NCI-H187 treated with DMSO at 0.1 percent for 48 hours (cell line): ENCODE data around the gene CFAP68.
"Not testable (repeated sequence)": the region's sequence is repeated elsewhere in the genome, so short reads cannot be mapped to it uniquely, and the experiment has no call there.

Experiments used
- DNase-seq: peaks from one replicate; lab custom pipeline; 2025; lab: John Stamatoyannopoulos, UW

The CFAP68 gene

GRCh38 chr11:111918390-111919256 lies 39.3 kb downstream of the CFAP68 start, which contains the start of gene C11orf52:
Gene C11orf52, plus strand, starts transcription at chr11:111918913. Its CDS starts 60 bp downstream, at chr11:111918973.
- peak; percentile 89 for DNase-seq

- DNase-seq, result no peak
Measured at GRCh38 chr11:111920908-111921307, 41.6 kb downstream of the CFAP68 start.

DNA sequence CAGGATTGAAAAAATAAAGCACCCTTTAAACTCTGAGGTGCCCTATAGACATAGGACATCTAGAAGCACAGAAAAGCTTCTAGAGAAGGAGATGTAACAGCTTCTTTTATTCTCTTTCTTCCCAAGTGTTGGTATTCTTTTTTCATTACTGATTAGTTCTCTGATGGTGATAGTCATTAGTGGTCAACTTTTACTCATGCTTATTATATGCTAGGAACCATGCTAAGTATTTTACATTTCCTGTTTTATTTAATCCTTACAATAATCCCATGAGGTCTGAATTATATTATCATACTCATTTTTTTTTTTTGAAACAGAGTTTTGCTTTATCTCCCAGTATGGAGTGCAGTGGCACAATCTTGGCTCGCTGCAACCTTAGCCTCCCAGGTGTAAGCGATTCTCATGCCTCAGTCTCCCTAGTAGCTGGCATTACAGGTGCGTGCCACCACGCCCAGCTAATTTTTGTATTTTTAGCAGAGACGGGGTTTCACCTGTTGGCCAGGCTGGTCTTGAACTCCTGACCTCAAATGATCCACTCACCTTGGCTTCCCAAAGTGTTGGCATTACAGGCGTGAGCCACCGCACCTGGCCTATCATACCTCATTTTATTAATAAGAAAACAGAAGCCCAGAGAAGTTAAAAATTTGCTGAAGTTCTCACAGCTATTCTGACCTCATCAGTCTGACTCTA lies 42.3 kb downstream of the CFAP68 start:
- no peak for DNase-seq

DNA sequence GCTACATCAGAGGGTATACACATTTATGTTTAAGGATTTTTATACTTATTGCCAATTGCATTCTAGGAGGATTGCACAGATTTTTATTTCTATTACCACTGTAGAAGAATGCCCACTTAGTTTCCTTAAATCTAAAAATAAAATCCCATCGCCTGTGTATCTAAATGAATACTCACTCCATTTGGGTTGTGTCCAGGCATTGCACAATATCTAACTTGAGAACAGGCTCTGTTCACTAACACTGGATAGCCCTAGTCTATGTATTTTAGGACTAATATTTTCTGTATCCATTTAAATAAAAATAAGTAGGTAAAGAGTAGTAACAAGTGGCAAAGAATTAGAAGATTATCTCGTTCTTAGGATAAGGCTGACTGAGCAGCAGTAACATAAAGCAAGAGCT lies 43.5 kb downstream of the CFAP68 start:
- DNase-seq, result no peak

- DNase-seq, result no peak
Measured at GRCh38 chr11:111923351-111923788, 44.0 kb downstream of the CFAP68 start.

DNA sequence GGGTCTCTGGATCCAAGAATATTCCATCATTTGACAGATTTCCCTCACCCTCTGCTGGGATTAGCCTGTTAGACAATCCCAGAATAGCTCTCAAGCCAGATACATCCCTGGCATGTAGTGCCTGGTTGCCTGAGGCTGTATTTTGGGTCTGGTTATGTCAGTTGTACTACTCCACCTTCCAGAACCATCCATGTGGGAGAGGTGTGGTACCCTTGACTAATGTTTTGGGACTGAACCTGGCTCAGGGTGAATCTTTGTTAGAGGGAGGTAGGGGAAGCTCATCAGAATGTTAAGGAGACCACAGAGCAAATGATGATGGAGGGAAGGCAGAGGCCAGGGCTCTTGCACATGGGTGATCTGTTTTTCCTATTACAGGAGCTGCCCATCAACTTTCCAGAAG lies 44.6 kb downstream of the CFAP68 start:
- no peak for DNase-seq

GRCh38 chr11:111925953-111926352 lies 46.6 kb downstream of the CFAP68 start:
- no peak for DNase-seq

DNA sequence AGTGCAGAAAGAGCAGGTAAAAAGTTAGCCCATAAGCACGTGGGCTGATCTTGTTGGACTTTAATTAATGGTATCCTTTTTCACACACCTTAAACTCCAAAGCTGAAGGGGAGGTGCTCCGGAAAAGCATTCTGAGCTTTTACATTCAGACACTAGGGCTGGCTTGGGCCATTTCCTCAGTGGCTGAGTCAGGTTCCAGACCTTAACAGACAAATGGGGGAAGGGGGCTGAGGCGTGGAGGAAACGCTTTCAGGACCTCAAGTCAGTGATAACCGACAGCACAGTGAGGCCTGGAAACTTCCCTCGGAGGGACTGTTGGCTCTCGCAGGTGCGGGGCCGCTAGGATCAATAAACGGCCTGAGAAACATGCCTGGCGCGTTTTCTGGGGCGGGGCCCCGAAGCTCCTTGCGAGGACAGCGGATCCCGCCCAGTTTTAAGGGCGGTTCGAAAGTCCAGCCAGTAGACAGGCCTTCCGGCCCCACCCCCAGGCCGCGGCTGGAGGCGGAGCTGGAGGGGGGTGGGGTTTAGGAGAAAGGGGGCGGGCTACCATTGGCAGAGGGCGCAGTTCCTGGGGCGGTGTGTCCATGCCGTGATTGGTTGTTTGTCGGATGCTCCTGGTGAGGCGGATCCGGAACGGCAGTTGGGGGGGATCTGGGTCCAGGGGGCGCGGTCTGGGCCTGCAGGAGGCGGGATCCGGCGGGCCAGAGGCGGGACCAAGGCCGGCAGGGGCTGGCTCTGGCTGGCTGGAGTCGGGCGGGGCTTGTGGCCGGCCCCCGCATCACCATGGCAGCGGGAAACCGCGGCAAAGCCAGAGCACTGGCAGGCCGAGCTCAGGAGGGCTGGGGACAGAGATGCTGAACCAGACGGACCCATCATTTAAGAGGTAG lies 47.4 kb downstream of the CFAP68 start:
- peak; percentile 77 for DNase-seq

DNA sequence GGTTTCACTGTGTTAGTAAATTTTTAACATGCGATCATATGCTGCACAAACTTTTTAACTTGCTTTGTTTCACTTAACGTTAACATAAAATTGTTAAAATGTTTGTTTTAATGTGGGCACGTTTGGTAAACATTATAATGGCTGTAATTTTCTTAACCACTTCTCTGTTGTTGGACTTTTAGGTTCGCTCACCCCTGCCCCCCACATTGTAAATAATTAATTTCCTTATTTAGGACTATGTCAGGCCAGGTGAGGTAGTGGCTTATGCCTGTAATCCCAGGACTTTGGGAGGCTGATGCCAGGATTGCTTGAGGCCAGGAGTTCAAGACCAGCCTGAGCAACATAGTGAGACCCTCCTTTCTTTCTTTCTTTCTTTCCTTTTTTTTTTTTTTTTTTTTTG lies 51.1 kb downstream of the CFAP68 start:
- DNase-seq, result no peak

DNA sequence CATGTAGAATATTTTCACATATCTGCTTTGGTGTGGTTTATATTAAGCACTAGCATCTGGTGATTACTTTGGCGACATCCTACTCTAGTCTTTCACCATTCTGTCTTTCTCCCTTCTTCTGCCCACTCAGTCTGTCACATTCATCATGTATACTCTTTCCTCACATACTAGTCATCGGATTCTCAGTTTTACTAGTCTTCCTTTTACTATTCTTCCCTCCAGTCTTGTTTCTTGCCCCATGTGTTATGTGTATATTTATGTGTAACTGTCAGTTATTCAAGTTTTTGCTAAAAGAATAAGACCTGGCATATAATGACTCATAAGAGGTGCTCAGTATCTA lies 53.2 kb downstream of the CFAP68 start:
- no peak for DNase-seq

- not testable (repeated sequence) for DNase-seq
Measured at GRCh38 chr11:111933176-111933575, 53.8 kb downstream of the CFAP68 start.

DNA sequence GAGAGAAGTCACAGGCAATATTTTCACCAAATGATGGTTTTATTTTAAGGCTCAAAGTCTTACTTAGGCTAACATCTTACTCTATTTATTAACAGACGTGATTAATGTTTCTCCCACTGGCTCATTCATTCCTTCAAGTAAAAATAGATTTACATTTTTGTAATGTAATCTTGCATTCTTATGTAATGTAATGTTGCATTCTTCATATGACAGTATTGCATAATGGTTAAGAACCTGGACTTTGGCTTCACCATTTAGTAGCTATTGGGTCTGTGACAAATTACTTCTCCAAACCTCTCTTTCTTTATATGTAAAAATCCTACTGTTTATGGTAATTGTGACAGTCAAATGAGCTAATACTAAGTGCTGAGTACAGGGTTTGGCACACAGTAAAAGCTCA lies 54.5 kb downstream of the CFAP68 start:
- DNase-seq, result no peak

DNA sequence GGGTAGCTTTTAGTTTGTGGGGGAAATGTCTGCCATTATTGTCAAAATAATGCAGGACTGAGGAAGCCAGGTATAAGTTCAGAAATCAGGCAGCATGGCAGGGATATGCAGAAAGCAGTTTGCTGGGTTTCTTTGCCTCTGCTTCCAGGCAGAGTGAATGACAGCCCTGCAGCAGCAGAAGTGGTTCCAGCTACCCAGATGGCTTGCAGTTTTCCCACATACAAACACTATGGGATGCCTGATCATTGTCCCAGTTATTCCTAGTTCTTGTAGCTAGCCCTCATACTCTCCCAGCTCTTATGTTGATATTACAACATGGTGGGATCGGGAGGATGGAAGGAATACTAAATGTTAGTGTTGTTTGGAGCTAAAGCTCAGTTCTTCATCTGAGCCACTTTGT lies 55.0 kb downstream of the CFAP68 start:
- DNase-seq, result no peak
